ENCODE results near the gene SSBP2.

SSBP2 gene

DNA sequence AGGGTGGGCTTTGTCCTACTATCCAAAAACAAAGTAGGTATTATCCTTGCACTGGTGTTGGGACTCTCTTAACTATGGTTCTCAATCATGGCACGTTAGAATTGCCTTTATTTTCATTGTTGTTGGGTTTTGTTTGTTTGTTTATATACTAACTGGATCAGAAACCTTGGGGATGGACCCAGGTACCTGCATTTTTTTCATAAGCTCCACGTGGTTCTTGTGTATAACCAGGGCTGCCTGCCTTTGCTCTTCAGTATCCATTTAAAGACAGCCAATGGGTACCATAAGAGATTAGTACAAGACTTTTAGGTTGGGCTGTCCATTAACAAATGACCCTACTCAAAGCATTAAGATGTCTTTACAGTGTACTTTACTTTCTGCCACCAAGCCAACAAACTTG lies 2.5 kb upstream of the SSBP2 start:
- Histone ChIP-seq H3K9me3 (ENCODE audit: severe bottlenecking) (no peaks in the 10 kb centered on the region), H3K36me3 (ENCODE audit: low read depth) (no peaks in the 10 kb centered on the region), H3K27ac (ENCODE audit: poor library complexity, severe bottlenecking) (no peak overlapping the region), H3K27me3 (ENCODE audit: insufficient read depth, poor library complexity, severe bottlenecking) (peaks cover 14% of the 10 kb centered on the region), H3K4me1 (ENCODE audit: insufficient read depth, poor library complexity, severe bottlenecking) (peaks cover 34% of the 10 kb centered on the region), H3K4me3 (ENCODE audit: severe bottlenecking) (no peak overlapping the region)
- TF ChIP-seq, protein P1, sequence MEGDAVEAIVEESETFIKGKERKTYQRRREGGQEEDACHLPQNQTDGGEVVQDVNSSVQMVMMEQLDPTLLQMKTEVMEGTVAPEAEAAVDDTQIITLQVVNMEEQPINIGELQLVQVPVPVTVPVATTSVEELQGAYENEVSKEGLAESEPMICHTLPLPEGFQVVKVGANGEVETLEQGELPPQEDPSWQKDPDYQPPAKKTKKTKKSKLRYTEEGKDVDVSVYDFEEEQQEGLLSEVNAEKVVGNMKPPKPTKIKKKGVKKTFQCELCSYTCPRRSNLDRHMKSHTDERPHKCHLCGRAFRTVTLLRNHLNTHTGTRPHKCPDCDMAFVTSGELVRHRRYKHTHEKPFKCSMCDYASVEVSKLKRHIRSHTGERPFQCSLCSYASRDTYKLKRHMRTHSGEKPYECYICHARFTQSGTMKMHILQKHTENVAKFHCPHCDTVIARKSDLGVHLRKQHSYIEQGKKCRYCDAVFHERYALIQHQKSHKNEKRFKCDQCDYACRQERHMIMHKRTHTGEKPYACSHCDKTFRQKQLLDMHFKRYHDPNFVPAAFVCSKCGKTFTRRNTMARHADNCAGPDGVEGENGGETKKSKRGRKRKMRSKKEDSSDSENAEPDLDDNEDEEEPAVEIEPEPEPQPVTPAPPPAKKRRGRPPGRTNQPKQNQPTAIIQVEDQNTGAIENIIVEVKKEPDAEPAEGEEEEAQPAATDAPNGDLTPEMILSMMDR (IDR thresholded peaks at IDR 0.05; ENCODE audit: poor library complexity, severe bottlenecking), result no peak
- DNase-seq (ENCODE audit: low spot score) (no peak), ATAC-seq (ENCODE audit: low read depth) (no peak)

DNA sequence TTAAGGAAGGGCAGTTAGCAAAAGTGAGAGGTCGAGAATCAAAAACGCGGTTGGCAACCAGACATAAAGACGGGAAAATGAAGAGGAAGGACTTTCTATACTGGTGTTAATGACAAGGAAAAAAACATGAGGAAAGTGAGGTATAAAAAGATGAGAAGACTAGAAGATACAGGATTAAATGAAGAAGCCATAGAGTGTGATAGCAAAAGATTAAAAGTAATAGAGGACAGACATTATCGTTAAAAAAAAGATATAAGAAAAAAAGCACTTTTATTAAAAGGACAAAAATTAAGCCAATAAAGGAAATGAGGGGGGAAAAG lies 1.7 kb upstream of the SSBP2 start:
- Histone ChIP-seq H3K27ac (ENCODE audit: poor library complexity, severe bottlenecking) (no peak overlapping the region), H3K9me3 (ENCODE audit: severe bottlenecking) (no peaks in the 10 kb centered on the region), H3K36me3 (ENCODE audit: low read depth) (no peaks in the 10 kb centered on the region), H3K27me3 (ENCODE audit: insufficient read depth, poor library complexity, severe bottlenecking) (peaks cover 22% of the 10 kb centered on the region), H3K4me1 (ENCODE audit: insufficient read depth, poor library complexity, severe bottlenecking) (peaks cover 34% of the 10 kb centered on the region), H3K4me3 (ENCODE audit: severe bottlenecking) (no peak overlapping the region)
- TF ChIP-seq, protein P1 (IDR thresholded peaks at IDR 0.05; ENCODE audit: poor library complexity, severe bottlenecking), result no peak
- DNase-seq (ENCODE audit: low spot score) (no peak), ATAC-seq (ENCODE audit: low read depth) (no peak)

DNA sequence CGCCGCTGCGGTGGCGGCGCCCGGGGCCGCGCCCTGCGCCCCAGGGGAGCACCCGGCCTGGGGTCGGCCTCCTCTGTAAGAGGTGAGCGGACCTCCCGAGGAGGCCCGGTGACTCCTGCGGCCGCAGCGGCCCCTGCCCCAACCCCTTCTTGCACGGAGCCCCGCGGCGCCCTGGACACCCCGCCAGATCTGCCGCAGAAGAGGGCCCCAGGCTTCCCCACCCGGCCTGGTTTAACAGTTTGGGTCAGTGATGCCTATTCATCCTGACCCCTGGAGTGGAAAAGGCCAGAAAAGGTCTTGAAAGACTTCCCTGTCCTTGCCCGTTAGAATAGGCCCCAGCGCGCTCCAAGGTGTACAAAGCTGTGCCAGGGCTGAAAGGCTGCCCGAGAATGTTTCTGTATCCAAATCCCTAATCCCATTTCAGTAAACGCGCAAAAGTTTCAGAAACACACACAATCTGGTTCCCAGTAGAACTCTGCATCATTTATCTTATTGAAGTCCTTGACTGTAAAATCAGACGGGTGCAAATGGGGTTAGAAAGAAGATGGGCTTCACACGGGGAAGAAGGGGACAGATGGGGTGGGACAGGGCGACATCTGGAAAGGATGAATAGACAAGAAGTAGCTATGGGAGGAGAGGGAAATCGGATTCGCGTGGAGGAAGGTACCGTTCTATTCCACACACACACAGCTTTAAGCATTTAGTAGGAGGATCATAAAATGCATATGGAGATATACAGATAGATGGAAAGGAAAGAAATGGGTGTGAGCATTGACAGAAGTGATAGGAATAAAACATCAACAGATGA lies 1.1 kb upstream of the SSBP2 start:
- peaks cover 28% of the 10 kb centered on the region for H3K27me3 ChIP-seq (ENCODE audit: insufficient read depth, poor library complexity, severe bottlenecking)
- ATAC-seq (ENCODE audit: low read depth), result no peak
- peak overlapping the region; percentile 67 for H3K27ac ChIP-seq (ENCODE audit: poor library complexity, severe bottlenecking)
- peak overlapping the region; percentile 55 for H3K4me3 ChIP-seq (ENCODE audit: severe bottlenecking)
- H3K36me3 ChIP-seq (ENCODE audit: low read depth), result no peaks in the 10 kb centered on the region
- peaks cover 28% of the 10 kb centered on the region for H3K4me1 ChIP-seq (ENCODE audit: insufficient read depth, poor library complexity, severe bottlenecking)
- TF ChIP-seq, protein P1 (IDR thresholded peaks at IDR 0.05; ENCODE audit: poor library complexity, severe bottlenecking), result no peak
- H3K9me3 ChIP-seq (ENCODE audit: severe bottlenecking), result no peaks in the 10 kb centered on the region
- no peak for DNase-seq (ENCODE audit: low spot score)

DNA sequence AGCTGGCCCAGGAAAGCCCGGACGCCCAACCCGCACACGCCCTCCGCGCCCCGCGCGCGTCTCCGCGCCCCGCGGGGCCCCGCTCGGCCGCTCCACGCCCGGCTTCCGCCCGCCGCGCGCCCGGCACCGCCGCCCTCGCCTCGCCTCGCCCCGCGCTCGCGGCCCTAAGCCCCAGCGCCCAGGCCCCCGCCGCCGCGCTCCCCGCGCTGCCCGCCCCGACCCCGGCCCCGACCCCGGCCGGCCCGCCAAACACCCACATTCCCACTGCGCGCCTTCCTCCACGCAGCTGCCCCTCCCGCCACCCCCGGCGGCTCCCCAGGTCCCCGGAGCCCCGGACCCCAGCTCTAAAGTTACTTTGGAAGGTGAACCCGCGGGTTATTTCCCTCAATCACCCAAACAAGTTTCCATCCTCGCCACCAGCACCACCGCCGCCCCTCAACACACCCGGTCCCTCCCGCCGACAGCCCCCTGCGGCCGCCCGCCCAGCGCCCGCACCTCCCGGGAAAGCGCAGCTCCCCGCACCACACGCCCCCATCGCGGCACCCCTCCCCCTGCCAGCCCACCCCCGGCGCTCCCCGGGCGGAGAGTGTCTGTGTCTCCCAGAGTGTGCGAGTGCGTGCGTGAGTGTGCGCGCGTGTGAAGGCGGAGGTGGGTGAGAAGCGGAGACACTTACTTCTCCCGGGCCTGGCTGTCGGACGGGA lies 439 bp downstream of the SSBP2 start:
- no peak overlapping the region for H3K27ac ChIP-seq (ENCODE audit: poor library complexity, severe bottlenecking)
- TF ChIP-seq, protein P1 (IDR thresholded peaks at IDR 0.05; ENCODE audit: poor library complexity, severe bottlenecking), result no peak
- ATAC-seq (ENCODE audit: low read depth) (peak; percentile 3), DNase-seq (ENCODE audit: low spot score) (no peak)
- H3K9me3 ChIP-seq (ENCODE audit: severe bottlenecking), result no peaks in the 10 kb centered on the region
- H3K4me3 ChIP-seq (ENCODE audit: severe bottlenecking), result peak overlapping the region; percentile 55
- H3K27me3 ChIP-seq (ENCODE audit: insufficient read depth, poor library complexity, severe bottlenecking), result peaks cover 42% of the 10 kb centered on the region
- peaks cover 14% of the 10 kb centered on the region for H3K4me1 ChIP-seq (ENCODE audit: insufficient read depth, poor library complexity, severe bottlenecking)
- H3K36me3 ChIP-seq (ENCODE audit: low read depth), result no peaks in the 10 kb centered on the region

All from RWPE2 (cell line).